NB4 (cell line): Measurements from ENCODE around the gene ZAP70.

ENCODE experiments used
- TF ChIP-seq, protein P1 (sequence below): IDR thresholded peaks from 2 replicates; pipeline ENCODE4 v1.6.1; 2011; ENCODE audit warnings: low read depth, low read length
- TF ChIP-seq, protein P2 (sequence below): IDR thresholded peaks from one replicate; pipeline ENCODE4 v1.5.1; 2012; ENCODE audit warnings: low read depth, low read length

DNA sequence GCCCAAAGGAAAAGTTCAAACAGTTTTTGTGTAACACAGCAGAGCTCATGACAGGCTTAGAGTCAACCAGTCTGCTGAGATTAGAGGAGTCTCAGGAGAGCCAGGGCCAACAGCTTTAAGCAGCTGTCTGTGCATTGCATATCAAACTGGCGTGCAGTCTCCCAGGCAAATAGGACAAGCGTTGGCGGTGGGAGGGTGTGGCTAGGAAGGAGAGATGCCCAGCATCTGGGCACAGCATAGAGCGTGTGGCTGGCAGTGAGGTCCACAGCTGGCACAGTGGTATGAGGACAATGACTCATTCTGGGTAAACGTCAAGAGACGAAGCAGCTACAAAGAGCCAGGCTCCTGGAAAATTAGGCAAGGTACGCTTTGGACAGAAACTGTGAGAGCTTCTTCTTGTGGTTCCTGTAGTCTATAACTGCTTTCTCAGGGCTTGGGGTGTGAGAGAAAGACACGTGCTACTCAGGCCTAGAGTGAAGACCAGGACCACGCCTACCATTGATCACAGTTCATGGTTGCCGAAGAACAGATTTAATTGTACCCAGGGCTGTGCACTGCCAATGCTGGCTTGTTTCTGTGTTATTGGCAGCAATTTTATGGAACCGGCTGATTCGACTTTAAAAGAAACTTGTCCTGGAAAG is 14.8 kb downstream of the ZAP70 start:
- TF ChIP-seq, protein P1, sequence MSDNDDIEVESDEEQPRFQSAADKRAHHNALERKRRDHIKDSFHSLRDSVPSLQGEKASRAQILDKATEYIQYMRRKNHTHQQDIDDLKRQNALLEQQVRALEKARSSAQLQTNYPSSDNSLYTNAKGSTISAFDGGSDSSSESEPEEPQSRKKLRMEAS, result no peak
- TF ChIP-seq, protein P2, sequence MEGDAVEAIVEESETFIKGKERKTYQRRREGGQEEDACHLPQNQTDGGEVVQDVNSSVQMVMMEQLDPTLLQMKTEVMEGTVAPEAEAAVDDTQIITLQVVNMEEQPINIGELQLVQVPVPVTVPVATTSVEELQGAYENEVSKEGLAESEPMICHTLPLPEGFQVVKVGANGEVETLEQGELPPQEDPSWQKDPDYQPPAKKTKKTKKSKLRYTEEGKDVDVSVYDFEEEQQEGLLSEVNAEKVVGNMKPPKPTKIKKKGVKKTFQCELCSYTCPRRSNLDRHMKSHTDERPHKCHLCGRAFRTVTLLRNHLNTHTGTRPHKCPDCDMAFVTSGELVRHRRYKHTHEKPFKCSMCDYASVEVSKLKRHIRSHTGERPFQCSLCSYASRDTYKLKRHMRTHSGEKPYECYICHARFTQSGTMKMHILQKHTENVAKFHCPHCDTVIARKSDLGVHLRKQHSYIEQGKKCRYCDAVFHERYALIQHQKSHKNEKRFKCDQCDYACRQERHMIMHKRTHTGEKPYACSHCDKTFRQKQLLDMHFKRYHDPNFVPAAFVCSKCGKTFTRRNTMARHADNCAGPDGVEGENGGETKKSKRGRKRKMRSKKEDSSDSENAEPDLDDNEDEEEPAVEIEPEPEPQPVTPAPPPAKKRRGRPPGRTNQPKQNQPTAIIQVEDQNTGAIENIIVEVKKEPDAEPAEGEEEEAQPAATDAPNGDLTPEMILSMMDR, result no peak
